HepG2 (cell line): ENCODE data around the gene KIR3DL3. TPM values are rescaled to one million over a fixed set of nuclear protein-coding genes. Genes with fewer than 3 reads are reported as not detected.

Source experiments
- polyA plus RNA-seq, 8 experiments: library from polyadenylated mRNA; depleted of rRNA in 3 of 8; stranded (reverse) in 7 of 8; unstranded in 1 of 8; fragments of >200 nt; fragmentation: Illumina TruSeq in 4 of 8; extraction: Trizol in 4 of 8; gene quantifications; 2 replicates each; pipeline versions ENCODE4 v1.2.1 to v1.2.3, GENCODE V29; 2011 to 2016; ENCODE audit warnings: low read depth in 4 of 8, missing spikeins in 1 of 8, mixed read lengths in 1 of 8; ENCODE audit not compliant: insufficient read depth in 1 of 8
- small RNA-seq, 3 experiments: library from RNA; depleted of rRNA; stranded (forward); fragments of <200 nt; gene quantifications; one replicate each; pipeline ENCODE3, GENCODE V24; 2012; ENCODE audit warnings: low read depth in 2 of 3, low replicate concordance in 1 of 3; ENCODE audit not compliant: insufficient read length in 3 of 3, insufficient read depth in 2 of 3
- total RNA-seq, 5 experiments: library from RNA; depleted of rRNA; stranded (reverse); fragments of >200 nt; fragmentation: Illumina TruSeq; extraction: Trizol; gene quantifications; 2 replicates each; pipeline ENCODE4 v1.2.3, GENCODE V29; 2016; ENCODE audit warnings: low read depth in 1 of 5

Gene KIR3DL3
- total and polyA plus RNA-seq, 2 of the 13 experiments (the other 11 are each of a cell fraction or from before 2014, with no cell fraction given), result not detected

Small RNA genes lying within 50 kb of the gene (small RNA-seq; reads per million reads assigned to genes)
- gene AC245128.2, result 0 reads per million in 3 experiments
- 0 reads per million in 3 experiments for gene KIR3DP1

Other genes starting within 250 kb of the KIR3DL3 start
- 0.76 and 1.3 TPM in 2 replicates for gene LAIR2, start 221.6 kb upstream of the KIR3DL3 start, total RNA-seq (2016; rRNA removed; fragmentation: Illumina TruSeq; extraction: Trizol)
- 1.9 and 3.6 TPM in 2 replicates for gene LAIR2, start 221.6 kb upstream of the KIR3DL3 start, polyA plus RNA-seq (2011; rRNA removed)
- not detected in 2 replicates for gene LILRA2, start 150.7 kb upstream of the KIR3DL3 start, total RNA-seq (2016; rRNA removed; fragmentation: Illumina TruSeq; extraction: Trizol)
- 0.53 and 1.1 TPM in 2 replicates for gene LILRA2, start 150.7 kb upstream of the KIR3DL3 start, polyA plus RNA-seq (2011; rRNA removed)
- not detected in 2 replicates for gene LILRA1, start 130.8 kb upstream of the KIR3DL3 start, total RNA-seq (2016; rRNA removed; fragmentation: Illumina TruSeq; extraction: Trizol)
- not detected in 2 replicates for gene LILRA1, start 130.8 kb upstream of the KIR3DL3 start, polyA plus RNA-seq (2011; rRNA removed)
- not detected in 2 replicates for gene LILRB1, start 94.0 kb upstream of the KIR3DL3 start, total RNA-seq (2016; rRNA removed; fragmentation: Illumina TruSeq; extraction: Trizol)
- gene LILRB1, start 94.0 kb upstream of the KIR3DL3 start, polyA plus RNA-seq (2011; rRNA removed), result not detected in 2 replicates
- not detected in 2 replicates for gene LILRB4, start 61.5 kb upstream of the KIR3DL3 start, total RNA-seq (2016; rRNA removed; fragmentation: Illumina TruSeq; extraction: Trizol)
- not detected in 2 replicates for gene LILRB4, start 61.5 kb upstream of the KIR3DL3 start, polyA plus RNA-seq (2011; rRNA removed)
- gene KIR2DL3, start 14.1 kb downstream of the KIR3DL3 start, total RNA-seq (2016; rRNA removed; fragmentation: Illumina TruSeq; extraction: Trizol), result not detected in 2 replicates
- not detected in 2 replicates for gene KIR2DL3, start 14.1 kb downstream of the KIR3DL3 start, polyA plus RNA-seq (2011; rRNA removed)
- gene KIR2DL1, start 45.4 kb downstream of the KIR3DL3 start, total RNA-seq (2016; rRNA removed; fragmentation: Illumina TruSeq; extraction: Trizol), result not detected in 2 replicates
- gene KIR2DL1, start 45.4 kb downstream of the KIR3DL3 start, polyA plus RNA-seq (2011; rRNA removed), result not detected in 2 replicates
- gene KIR2DL4, start 79.2 kb downstream of the KIR3DL3 start, total RNA-seq (2016; rRNA removed; fragmentation: Illumina TruSeq; extraction: Trizol), result not detected in 2 replicates
- gene KIR2DL4, start 79.2 kb downstream of the KIR3DL3 start, polyA plus RNA-seq (2011; rRNA removed), result not detected in 2 replicates
- not detected in 2 replicates for gene KIR3DL1, start 92.0 kb downstream of the KIR3DL3 start, total RNA-seq (2016; rRNA removed; fragmentation: Illumina TruSeq; extraction: Trizol)
- not detected in 2 replicates for gene KIR3DL1, start 92.0 kb downstream of the KIR3DL3 start, polyA plus RNA-seq (2011; rRNA removed)
- gene KIR2DS4, start 108.2 kb downstream of the KIR3DL3 start, total RNA-seq (2016; rRNA removed; fragmentation: Illumina TruSeq; extraction: Trizol), result not detected in 2 replicates
- not detected in 2 replicates for gene KIR2DS4, start 108.2 kb downstream of the KIR3DL3 start, polyA plus RNA-seq (2011; rRNA removed)
- gene KIR3DL2, start 126.0 kb downstream of the KIR3DL3 start, total RNA-seq (2016; rRNA removed; fragmentation: Illumina TruSeq; extraction: Trizol), result not detected in 2 replicates
- not detected in 2 replicates for gene KIR3DL2, start 126.0 kb downstream of the KIR3DL3 start, polyA plus RNA-seq (2011; rRNA removed)
- not detected in 2 replicates for gene FCAR, start 149.8 kb downstream of the KIR3DL3 start, total RNA-seq (2016; rRNA removed; fragmentation: Illumina TruSeq; extraction: Trizol)
- not detected in 2 replicates for gene FCAR, start 149.8 kb downstream of the KIR3DL3 start, polyA plus RNA-seq (2011; rRNA removed)
- not detected in 2 replicates for gene NCR1, start 181.7 kb downstream of the KIR3DL3 start, total RNA-seq (2016; rRNA removed; fragmentation: Illumina TruSeq; extraction: Trizol)
- gene NCR1, start 181.7 kb downstream of the KIR3DL3 start, polyA plus RNA-seq (2011; rRNA removed), result not detected in 2 replicates
- gene NLRP7, start 223.1 kb downstream of the KIR3DL3 start, total RNA-seq (2016; rRNA removed; fragmentation: Illumina TruSeq; extraction: Trizol), result not detected in 2 replicates
- gene NLRP7, start 223.1 kb downstream of the KIR3DL3 start, polyA plus RNA-seq (2011; rRNA removed), result not detected in 2 replicates
- not detected in 2 replicates for gene NLRP2, start 241.9 kb downstream of the KIR3DL3 start, total RNA-seq (2016; rRNA removed; fragmentation: Illumina TruSeq; extraction: Trizol)
- gene NLRP2, start 241.9 kb downstream of the KIR3DL3 start, polyA plus RNA-seq (2011; rRNA removed), result not detected in 2 replicates